Measurements from ENCODE around the gene LRRTM2.

LRRTM2 gene

GRCh38 chr5:138884094-138884493 lies 9.0 kb upstream of the LRRTM2 start:
- no peak for DNase-seq (ENCODE audit: low read depth in 2 of 2)

DNA sequence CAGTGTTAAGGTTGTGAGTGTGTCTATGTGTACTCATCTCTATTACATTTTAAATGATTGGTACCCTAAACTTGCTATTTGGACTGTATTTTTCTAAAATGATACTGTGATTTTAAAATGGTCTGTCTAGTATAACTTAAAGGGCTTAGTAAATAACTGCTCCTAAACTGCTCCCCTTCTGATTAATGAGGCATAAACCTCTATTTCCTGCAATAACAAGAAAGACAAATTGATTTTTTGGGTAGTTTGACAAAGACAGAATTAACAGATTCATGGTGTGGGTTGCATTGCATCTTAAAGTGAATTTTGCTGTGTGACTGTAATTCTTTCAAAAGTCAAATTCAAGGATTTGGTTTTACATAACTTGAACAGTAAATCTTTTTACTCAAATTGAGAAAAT lies 8.1 kb upstream of the LRRTM2 start:
- no peak for DNase-seq (ENCODE audit: low read depth in 2 of 2)

- DNase-seq (ENCODE audit: low read depth in 2 of 2): no peak
Observed at GRCh38 chr5:138878437-138879235, 3.5 kb upstream of the LRRTM2 start.

DNA sequence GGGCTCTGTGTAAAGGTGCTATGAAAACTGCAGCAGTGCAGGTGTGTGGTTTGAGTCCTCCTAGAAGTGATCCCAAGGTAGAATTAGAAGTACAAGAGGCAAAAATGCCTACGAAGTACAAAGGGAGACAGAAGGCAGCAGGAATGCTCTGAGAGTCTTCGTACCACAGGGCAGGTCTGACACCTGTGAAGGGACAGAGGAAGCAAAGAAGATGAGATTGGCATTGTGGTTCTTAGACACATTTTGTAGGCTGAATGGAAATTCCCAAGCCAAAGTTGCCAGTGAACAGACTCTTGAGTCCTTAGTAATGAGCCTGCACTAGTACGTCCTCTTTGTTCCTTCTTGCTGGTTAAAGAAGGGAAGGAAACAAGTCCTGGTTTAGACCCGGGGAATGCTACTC lies 1.7 kb upstream of the LRRTM2 start:
- no peak for DNase-seq (ENCODE audit: low read depth in 2 of 2)

DNA sequence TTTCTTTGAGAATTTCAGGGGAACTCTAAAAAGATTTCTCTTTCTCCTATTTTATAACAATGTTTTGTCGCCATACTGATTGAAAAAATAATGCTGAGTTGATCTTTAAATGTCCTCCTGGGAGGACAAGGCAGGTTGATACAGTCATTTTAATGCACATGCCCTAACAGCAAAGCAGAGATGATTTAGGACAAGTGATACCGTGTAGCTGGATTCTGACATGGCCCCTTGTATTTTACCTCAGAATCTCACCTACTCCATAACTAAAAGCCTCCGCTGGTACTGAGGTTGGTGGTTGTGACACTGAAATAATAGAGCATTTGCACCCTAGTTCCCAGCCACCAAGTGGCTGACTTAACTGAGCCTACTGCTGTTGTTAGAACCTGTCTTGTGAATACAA lies 811 bp upstream of the LRRTM2 start:
- DNase-seq (ENCODE audit: low read depth in 2 of 2): no peak

- DNase-seq (ENCODE audit: low read depth in 2 of 2): no peak
Observed at GRCh38 chr5:138875552-138875875, 379 bp upstream of the LRRTM2 start.

GRCh38 chr5:138874241-138874640 lies 894 bp downstream of the LRRTM2 start:
- DNase-seq (ENCODE audit: low read depth in 2 of 2): no peak

DNA sequence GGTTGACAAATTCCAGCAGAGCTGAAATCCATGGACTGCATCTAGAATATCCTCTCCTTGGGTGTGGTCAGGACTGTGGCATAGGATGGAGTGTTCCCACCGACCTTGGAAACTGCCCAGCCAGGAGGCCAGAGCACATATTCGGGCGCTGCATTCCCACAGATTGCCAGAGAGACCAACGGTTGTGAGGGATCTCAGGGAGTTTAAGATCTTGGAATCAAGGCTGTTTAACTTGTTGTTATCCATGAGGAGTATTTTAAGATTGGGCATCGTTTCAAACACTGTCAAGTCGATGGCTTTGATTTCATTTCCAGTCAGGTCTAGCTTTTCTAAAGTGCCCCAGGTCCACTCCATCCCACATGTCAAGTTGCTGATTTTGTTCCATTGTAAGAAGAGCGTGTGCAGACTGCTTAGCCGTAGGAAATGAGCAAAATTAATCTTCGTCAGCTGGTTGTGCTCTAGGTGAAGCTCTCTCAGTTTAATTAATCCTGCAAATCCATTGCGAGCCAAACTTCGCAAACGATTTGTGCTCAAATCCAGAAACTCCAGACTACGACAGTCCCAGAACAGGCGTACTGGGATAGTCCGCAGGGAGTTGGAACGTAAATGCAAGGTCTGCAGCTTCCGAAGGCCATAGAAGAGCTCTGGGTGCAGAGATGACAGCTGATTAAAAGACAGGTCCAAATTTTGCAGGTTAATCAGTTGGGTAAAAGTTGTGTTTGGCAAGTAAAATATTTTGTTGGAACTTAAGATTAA lies 1.5 kb downstream of the LRRTM2 start:
- DNase-seq (ENCODE audit: low read depth in 2 of 2): no peak

DNA sequence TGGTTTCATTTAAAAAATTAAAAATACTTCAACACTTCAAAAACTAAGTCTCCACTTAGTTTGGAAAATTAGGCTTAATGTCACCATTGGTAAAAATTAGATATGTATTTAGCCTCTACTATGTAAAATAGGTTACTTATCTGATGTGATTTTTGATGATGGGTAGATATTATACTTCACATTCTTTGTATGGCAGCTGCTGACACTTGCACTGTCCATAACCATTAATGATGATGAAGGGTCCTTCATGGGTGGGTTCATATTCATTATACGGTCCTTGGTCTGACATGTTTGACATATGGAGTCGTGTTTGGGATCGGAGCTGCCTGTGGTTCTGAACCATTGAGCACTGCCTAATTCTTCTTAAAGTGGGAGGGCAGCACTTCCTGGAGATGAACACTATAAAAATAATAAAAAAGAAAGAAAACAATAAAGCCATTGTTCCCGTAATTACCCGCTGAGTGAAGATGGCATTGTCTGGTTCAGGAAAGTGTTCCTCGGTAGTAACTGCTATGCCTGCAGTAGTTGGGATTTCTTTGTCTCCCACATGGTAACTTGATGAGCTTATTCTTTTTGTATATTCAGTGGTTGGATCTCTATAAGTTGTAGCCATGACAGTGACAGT lies 2.2 kb downstream of the LRRTM2 start:
- no peak for DNase-seq (ENCODE audit: low read depth in 2 of 2)

DNA sequence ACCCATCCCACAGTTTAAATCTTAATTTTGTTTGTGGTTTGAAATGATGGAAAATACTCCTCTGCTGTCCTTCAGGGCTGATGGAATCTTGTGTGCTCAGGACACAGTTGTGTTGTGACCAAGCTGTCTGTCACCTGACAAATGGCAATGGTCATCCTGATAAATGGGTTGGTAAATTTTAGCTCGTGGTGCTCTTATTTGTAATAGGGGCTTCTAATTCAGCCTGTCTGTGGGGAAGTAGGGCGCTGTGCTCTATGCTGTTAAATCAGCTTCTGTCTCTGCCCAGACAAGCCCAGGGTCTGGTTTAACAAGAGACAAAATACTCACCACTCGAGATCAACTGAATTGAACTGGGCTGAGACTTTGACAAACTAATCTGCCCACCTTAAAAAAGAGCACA lies 4.5 kb downstream of the LRRTM2 start:
- no peak for DNase-seq (ENCODE audit: low read depth in 2 of 2)

- no peak for DNase-seq (ENCODE audit: low read depth in 2 of 2)
Observed at GRCh38 chr5:138869763-138870500, 5.2 kb downstream of the LRRTM2 start.

- no peak for DNase-seq (ENCODE audit: low read depth in 2 of 2)
Observed at GRCh38 chr5:138869038-138869437, 6.1 kb downstream of the LRRTM2 start.

DNA sequence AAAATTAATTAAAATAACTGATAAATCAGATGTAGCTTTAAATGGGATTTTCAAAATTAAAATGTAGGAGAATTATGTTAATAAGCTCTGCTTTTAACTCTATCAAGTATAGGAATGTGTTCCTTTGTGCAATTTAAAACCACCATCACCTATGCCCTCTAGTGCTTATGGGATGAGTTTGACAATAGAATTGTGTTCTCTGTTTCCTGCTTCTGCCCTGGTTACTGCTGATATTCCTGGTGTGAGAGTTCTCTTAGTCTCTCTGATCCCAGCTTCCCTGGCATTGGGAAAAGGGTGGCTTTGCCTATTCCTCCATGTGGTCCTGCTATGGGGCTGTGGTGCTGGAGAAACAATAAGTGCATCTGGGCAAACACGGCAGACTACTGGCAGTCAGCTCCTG lies 8.1 kb downstream of the LRRTM2 start:
- no peak for DNase-seq (ENCODE audit: low read depth in 2 of 2)

GRCh38 chr5:138853132-138853531 lies 22.0 kb downstream of the LRRTM2 start:
- DNase-seq (ENCODE audit: low read depth in 2 of 2): no peak

DNA sequence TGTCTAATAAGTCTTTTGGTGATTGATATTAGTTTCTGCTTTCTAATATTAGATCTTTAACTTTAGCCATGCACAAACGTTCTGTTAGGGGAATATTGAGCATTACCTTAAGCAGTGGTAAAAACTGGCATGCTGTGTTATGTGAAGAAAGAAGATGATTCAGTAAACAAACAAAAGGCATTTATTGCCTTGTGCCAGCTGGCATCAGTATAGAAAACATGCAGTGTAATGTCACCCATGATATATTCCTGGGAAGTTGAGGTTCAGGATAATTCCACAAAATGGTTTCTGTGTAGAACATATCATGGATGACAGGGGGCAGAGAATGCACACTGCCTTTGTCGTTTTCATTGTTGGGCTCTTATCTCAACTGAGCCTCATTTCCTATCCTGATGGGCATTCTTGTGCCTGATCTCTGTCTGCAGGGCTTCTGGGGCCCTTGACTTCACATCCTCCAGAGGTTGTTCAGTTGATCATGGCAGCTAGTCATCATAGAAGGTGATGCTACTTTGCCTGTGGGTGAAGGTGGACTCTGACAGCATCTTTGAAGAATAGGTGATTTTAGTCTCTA lies 24.2 kb downstream of the LRRTM2 start:
- DNase-seq (ENCODE audit: low read depth in 2 of 2): no peak

DNA sequence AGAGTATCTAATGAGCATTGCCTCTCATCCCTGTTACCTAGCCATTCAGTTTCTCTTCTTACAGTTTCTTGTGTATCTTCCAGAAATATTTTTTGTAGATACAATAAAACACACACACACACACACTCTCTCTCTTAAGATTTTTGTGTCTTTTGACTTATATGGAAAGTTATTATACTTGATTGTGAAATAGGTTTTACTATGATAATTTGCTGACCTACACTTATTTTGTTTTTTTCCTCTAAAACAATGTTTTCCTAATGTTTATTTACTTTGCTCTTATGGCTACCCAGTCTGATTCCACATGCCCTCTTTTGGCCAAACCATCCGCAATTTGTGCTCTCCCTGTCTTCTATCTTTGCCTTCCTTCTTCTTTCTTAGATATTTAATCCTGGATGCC lies 25.3 kb downstream of the LRRTM2 start:
- no peak for DNase-seq (ENCODE audit: low read depth in 2 of 2)

DNA sequence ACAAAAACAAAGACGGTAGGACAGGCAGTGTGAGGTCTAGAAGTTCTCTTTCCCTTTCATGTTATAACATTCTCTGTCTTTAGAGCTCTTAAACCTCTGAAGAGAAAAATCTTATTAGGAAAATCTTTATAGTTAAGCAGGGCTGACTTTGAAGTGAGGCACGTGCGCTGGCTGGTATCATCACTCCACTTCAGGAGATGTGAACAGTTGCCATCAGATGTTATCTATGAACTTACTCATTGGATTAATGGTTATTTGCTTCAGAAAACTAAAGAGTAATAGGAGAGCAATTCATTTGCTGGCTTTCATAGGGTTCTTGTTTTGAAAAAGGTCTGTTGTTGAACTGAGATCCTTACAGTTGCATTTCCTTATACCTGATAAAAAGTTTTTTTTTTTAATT lies 25.7 kb downstream of the LRRTM2 start:
- no peak for DNase-seq (ENCODE audit: low read depth in 2 of 2)

DNA sequence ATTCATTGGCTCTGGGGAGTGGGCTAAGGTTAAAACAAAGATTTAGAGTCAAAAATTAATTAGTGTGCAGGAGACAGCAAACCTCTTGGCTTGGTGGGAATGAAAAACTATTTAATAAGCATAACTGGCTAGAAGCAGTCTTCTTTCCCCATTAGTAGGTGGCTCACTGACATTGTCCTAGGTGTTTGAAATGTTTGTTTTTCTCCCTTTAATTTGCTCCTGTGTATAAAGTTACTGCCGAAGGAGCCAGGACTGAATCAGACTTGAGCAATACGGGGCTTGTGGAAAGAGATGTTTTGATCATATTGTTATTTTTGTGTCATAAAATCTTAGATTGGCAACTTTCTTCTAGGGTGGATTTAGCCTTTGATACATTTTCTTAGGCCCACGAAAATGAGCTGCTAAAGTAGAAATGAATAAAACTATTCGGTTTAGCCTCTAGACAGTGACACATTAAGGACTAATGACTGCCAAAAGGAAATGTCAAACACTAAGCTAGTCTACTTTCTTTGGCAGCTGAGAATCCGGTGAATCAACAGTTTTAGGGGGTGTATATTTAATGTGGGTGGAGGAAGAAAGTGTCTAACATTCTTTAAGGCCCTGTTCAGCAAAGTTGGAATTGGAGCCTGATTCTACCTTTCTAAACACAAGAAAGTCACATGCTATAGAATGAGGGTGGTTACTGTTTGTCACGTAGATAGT lies 30.2 kb downstream of the LRRTM2 start:
- DNase-seq (ENCODE audit: low read depth in 2 of 2): no peak

GRCh38 chr5:138844125-138844461 lies 31.0 kb downstream of the LRRTM2 start:
- DNase-seq (ENCODE audit: low read depth in 2 of 2): no peak

GRCh38 chr5:138843316-138844124 lies 31.6 kb downstream of the LRRTM2 start:
- DNase-seq (ENCODE audit: low read depth in 2 of 2): no peak

- no peak for DNase-seq (ENCODE audit: low read depth in 2 of 2)
Observed at GRCh38 chr5:138841531-138841930, 33.6 kb downstream of the LRRTM2 start.
